Heart right ventricle (tissue), 16 donors: ENCODE results near the gene AGFG1. TPM values are rescaled to one million over a fixed set of nuclear protein-coding genes. Genes with fewer than 3 reads are reported as not detected.

Experiments
- ATAC-seq, 8 donors: fragments of 200-7000 bp; cut with Tn5 transposase; one replicate each; pipeline ENCODE4 v1.9.1; 2020; ENCODE audit warnings: mild to moderate bottlenecking in 8 of 8, moderate library complexity in 8 of 8, moderate number of reproducible peaks in 1 of 8
- DNase-seq, 2 donors: peaks; one replicate each; pipeline ENCODE4 v3.0.0-alpha.2; 2020
- H3K27ac ChIP-seq, 10 donors: fragments of 200-600 bp; sonication (generic) in 2 of 10; one replicate each; pipeline versions ENCODE4 v1.5.0 to v1.8.0; 2020 to 2022; ENCODE audit warnings: mild to moderate bottlenecking in 3 of 10
- H3K27me3 ChIP-seq, 7 donors: fragments of 200-600 bp; one replicate each; pipeline ENCODE4 v1.8.0; 2021 to 2022; ENCODE audit warnings: mild to moderate bottlenecking in 2 of 7
- H3K36me3 ChIP-seq, 9 donors: fragments of 200-600 bp; sonication (generic) in 1 of 9; one replicate each; pipeline versions ENCODE4 v1.5.0 to v1.8.0; 2020 to 2022; ENCODE audit warnings: mild to moderate bottlenecking in 2 of 9
- H3K4me1 ChIP-seq, 9 donors: fragments of 200-600 bp; sonication (generic) in 1 of 9; one replicate each; pipeline versions ENCODE4 v1.5.0 to v1.8.0; 2020 to 2022; ENCODE audit warnings: mild to moderate bottlenecking in 4 of 9
- H3K4me3 ChIP-seq, 10 donors: fragments of 200-600 bp; sonication (generic) in 2 of 10; one replicate each; pipeline versions ENCODE4 v1.5.0 to v1.8.0; 2020 to 2022; ENCODE audit warnings: mild to moderate bottlenecking in 7 of 10, moderate library complexity in 2 of 10
- H3K9me3 ChIP-seq, 11 donors: fragments of 200-600 bp in 10 of 11; sonication (generic) in 2 of 11; one replicate each; pipeline versions ENCODE4 v1.5.0 to v1.8.0; 2013 to 2022; ENCODE audit warnings: mild to moderate bottlenecking in 2 of 11, control low read depth in 1 of 11, moderate library complexity in 1 of 11
- CTCF ChIP-seq, 9 donors: fragments of 200-600 bp; sonication (generic) in 2 of 9; IDR thresholded peaks; one replicate each; pipeline versions ENCODE4 v1.5.0 to v1.8.0; 2021 to 2022; ENCODE audit warnings: antibody characterized with exemption in 9 of 9, mild to moderate bottlenecking in 5 of 9, moderate library complexity in 1 of 9
- WGBS, 2 donors: extraction: QIAGEN DNeasy Blood & Tissue Kit; methylation state at CpG; one replicate each; pipeline ENCODE4 v1.1.7; 2013; ENCODE audit warnings: inconsistent platforms in 1 of 2; 5-methylcytosine and 5-hydroxymethylcytosine counted together
- intact Hi-C, 10 donors: fragments of 100-400 bp; cut with DNase I; formaldehyde crosslinking; loops; one replicate each; pipeline versions ENCODE4 v1.11.1 to v1.14.2; 2022
- polyA plus RNA-seq, 2 donors: library from polyadenylated mRNA; stranded (reverse); fragments of 200-250 nt; gene quantifications; one replicate each; pipeline ENCODE4 v1.2.3, GENCODE V29; 2013
- total RNA-seq, 10 donors: library from RNA; stranded (reverse); fragmentation: NEBNext Ultra II Directional in 3 of 10; extraction: Animal tissue kit (Norgen Biotek cat#: 25700) in 3 of 10; gene quantifications; one replicate each; pipeline versions ENCODE4 v1.2.1 to v1.2.4, GENCODE V29; 2021 to 2023
- donor health status: Arrhythmogenic right ventricular cardiomyopathy.
- donor health status: ischemic (EF 13 %, LVEDD 7.1; RV severe dilation, severe dysfunction).
- donor health status: healthy with polysubstance abuse.
- donor health status: DM: no; HTN: yes; CAD: no.
- donor health status: DM: no; HTN: no; CAD: no.
- donor health status: ischemic (EF 25% LVEDD 6.9; RV normal size, moderate dysfunction).
- donor health status: ischemic (EF 25% LVEDD 5.7; RV mildly dilated, moderate dysfunction).
- donor health status: healthy.
- donor health status: DM: yes; HTN: yes; CAD: no.
- donor health status: Ischemic cardiomyopathy.
- donor health status: ischemic (EF 35%, LVEDD 5.7; RV mildly dilated, moderate dysfunction).
- donor health status: nonischemic (EF 11% LVEDD 7.7; RV severe dilation, severe dysfunction).
- donor health status: DM: yes; HTN: yes; CAD: no.
- donor health status: PGD.
- donor health status: ischemic (EF 29% LVEDD 5.4; RV normal size, mild dysfunction).
- donor health status: nonischemic (EF 23%, LVEDD 6.1; RV moderate dilation, normal function).

Gene AGFG1
- total and polyA plus RNA-seq, 12 donors, result 14.1 to 77.9 (median 57.5) TPM

- H3K9me3 ChIP-seq, result peaks cover 0 to 9% (median 0%) of the 10 kb centered on the region in 11 donors
- no peaks in the 10 kb centered on the region for H3K4me1 ChIP-seq
- no peak overlapping the region for H3K27ac ChIP-seq
- no peak overlapping the region for H3K4me3 ChIP-seq
- peaks cover 0 to 11% (median 0%) of the 10 kb centered on the region in 7 donors for H3K27me3 ChIP-seq
- ATAC-seq (no peak), DNase-seq (no peak)
- intact Hi-C loops, result no loop called here
- H3K36me3 ChIP-seq, result no peaks in the 10 kb centered on the region
- TF ChIP-seq CTCF (IDR thresholded peaks at IDR 0.05), result no peak
- WGBS, 2 donors, result 59 to 64% methylated on average over 2 of the region's 2 CpGs
Measured at GRCh38 chr2:227577555-227577954, 105.6 kb downstream of the AGFG1 start.

GRCh38 chr2:227578642-227579041 lies 106.7 kb downstream of the AGFG1 start:
- Histone ChIP-seq H3K27ac (no peak overlapping the region), H3K4me3 (no peak overlapping the region), H3K9me3 (peaks cover 0 to 19% (median 0%) of the 10 kb centered on the region in 11 donors), H3K36me3 (no peaks in the 10 kb centered on the region), H3K27me3 (peaks cover 0 to 11% (median 0%) of the 10 kb centered on the region in 7 donors), H3K4me1 (no peaks in the 10 kb centered on the region)
- WGBS, 2 donors, result 75 to 76% methylated on average over 2 of the region's 2 CpGs
- no peak for TF ChIP-seq CTCF (IDR thresholded peaks at IDR 0.05)
- ATAC-seq (no peak), DNase-seq (no peak)
- intact Hi-C loops, result no loop called here

- no peaks in the 10 kb centered on the region for H3K4me1 ChIP-seq
- intact Hi-C loops, result no loop called here
- peaks cover 0 to 11% (median 0%) of the 10 kb centered on the region in 7 donors for H3K27me3 ChIP-seq
- no peaks in the 10 kb centered on the region for H3K36me3 ChIP-seq
- TF ChIP-seq CTCF (IDR thresholded peaks at IDR 0.05), result no peak
- ATAC-seq, result no peak
- 45 to 98% methylated on average over 1 of the region's 1 CpG for WGBS, 2 donors
- H3K9me3 ChIP-seq, result peaks cover 0 to 22% (median 0%) of the 10 kb centered on the region in 11 donors
- H3K4me3 ChIP-seq, result no peak overlapping the region
- no peak for DNase-seq
- no peak overlapping the region for H3K27ac ChIP-seq
Measured at GRCh38 chr2:227579791-227580190, 107.8 kb downstream of the AGFG1 start.

- H3K36me3 ChIP-seq, result no peaks in the 10 kb centered on the region
- H3K4me1 ChIP-seq, result no peaks in the 10 kb centered on the region
- H3K4me3 ChIP-seq, result no peak overlapping the region
- ATAC-seq (no peak), DNase-seq (no peak)
- TF ChIP-seq CTCF (IDR thresholded peaks at IDR 0.05), result no peak
- peaks cover 0 to 13% (median 0%) of the 10 kb centered on the region in 7 donors for H3K27me3 ChIP-seq
- peaks cover 0 to 22% (median 0%) of the 10 kb centered on the region in 11 donors for H3K9me3 ChIP-seq
- no peak overlapping the region for H3K27ac ChIP-seq
- intact Hi-C loops, result no loop called here
Measured at GRCh38 chr2:227582369-227582768, 110.4 kb downstream of the AGFG1 start.
